Kidney (tissue), 14 donors: ENCODE data around the gene HOXD12. TPM values are rescaled to one million over a fixed set of nuclear protein-coding genes. Genes with fewer than 3 reads are reported as not detected.
A peak's percentile ranks its signal among the peaks of the same experiment; 100 is the strongest.

ENCODE experiments used
- DNase-seq, 5 donors: peaks; one replicate each; pipeline ENCODE4 v3.0.0-alpha.2; 2013 to 2020
- FAIRE-seq: peaks from 2 replicates; lab custom pipeline; 2012; peaks lifted over from hg19 to GRCh38; lab: Jason Lieb, UNC
- H3K27ac ChIP-seq, 2 donors: one replicate each; pipeline ENCODE4 v1.7.0; 2013; ENCODE audit warnings: low read depth in 2 of 2, low read length in 2 of 2, inconsistent platforms in 1 of 2
- H3K27me3 ChIP-seq: one replicate; pipeline ENCODE4 v1.7.1; 2013; ENCODE audit warnings: low read length, inconsistent platforms; ENCODE audit not compliant: control insufficient read depth, insufficient read depth
- H3K36me3 ChIP-seq, 3 donors: one replicate each; pipeline versions ENCODE4 v1.7.0 to v1.7.1; 2013; ENCODE audit warnings: low read length in 3 of 3, control low read depth in 1 of 3, inconsistent platforms in 1 of 3; ENCODE audit not compliant: insufficient read depth in 3 of 3, control insufficient read depth in 2 of 3
- H3K4me1 ChIP-seq, 3 donors: one replicate each; pipeline versions ENCODE4 v1.7.0 to v1.7.1; 2013; ENCODE audit warnings: low read length in 3 of 3, inconsistent platforms in 1 of 3, low read depth in 1 of 3; ENCODE audit not compliant: control insufficient read depth in 2 of 3, insufficient read depth in 2 of 3
- H3K4me3 ChIP-seq, 3 donors: one replicate each; pipeline versions ENCODE4 v1.7.0 to v1.8.1; 2013; ENCODE audit warnings: low read length in 3 of 3, control low read depth in 1 of 3, inconsistent platforms in 1 of 3
- H3K9ac ChIP-seq, 3 donors: one replicate each; pipeline versions ENCODE4 v1.7.0 to v1.7.1; 2013; ENCODE audit warnings: low read length in 3 of 3, control low read depth in 1 of 3, inconsistent platforms in 1 of 3
- H3K9me3 ChIP-seq, 3 donors: one replicate each; pipeline versions ENCODE4 v1.7.0 to v1.7.1; 2013; ENCODE audit warnings: low read length in 3 of 3, control low read depth in 1 of 3, inconsistent platforms in 1 of 3; ENCODE audit not compliant: control insufficient read depth in 2 of 3, insufficient read depth in 1 of 3
- intact Hi-C: fragments of 100-400 bp; cut with DNase I; formaldehyde crosslinking; loops from one replicate; pipeline ENCODE4 v1.11.1; 2022
- polyA plus RNA-seq: library from polyadenylated mRNA; stranded (reverse); fragments of 350-450 nt; fragmentation: Illumina TruSeq; extraction: RNeasy Lipid Tissue Mini Kit (QIAGEN cat#74804); gene quantifications from one replicate; pipeline ENCODE4 v1.2.3, GENCODE V29; 2014; ENCODE audit warnings: low read depth, low replicate concordance; ENCODE audit not compliant: insufficient read depth
- total RNA-seq: library from RNA; stranded (reverse); fragmentation: NEBNext Ultra II Directional; extraction: Animal tissue kit (Norgen Biotek cat#: 25700); gene quantifications from one replicate; pipeline ENCODE4 v1.2.1, GENCODE V29; 2021
- TF ChIP-seq, protein P1 (sequence below): IDR thresholded peaks from 3 replicates; pipeline ENCODE4 v1.5.1; 2012; ENCODE audit warnings: mild to moderate bottlenecking, moderate library complexity, borderline replicate concordance; ENCODE audit not compliant: insufficient read depth; ENCODE audit errors: extremely low read depth
- donor health status: control.
- donor health status: control.
- donor health status: control.
- donor health status: control.
- donor health status: control.
- donor health status: DM: yes; HTN: yes; CAD: no.
- donor health status: Normal renal cell carcinoma (clear cell type).

Gene HOXD12
- total and polyA plus RNA-seq, 2 donors from 2014 or later: not detected

GRCh38 chr2:176071330-176072291 lies 28.0 kb upstream of the HOXD12 start:
- H3K4me1 ChIP-seq: peaks cover 0 to 7% (median 5%) of the 10 kb centered on the region in 3 donors
- no peaks in the 10 kb centered on the region for H3K9me3 ChIP-seq
- DNase-seq (peak; percentile 27 to 58 (median 42)), FAIRE-seq (no peak)
- no peak overlapping the region for H3K4me3 ChIP-seq
- H3K27ac ChIP-seq: no peak overlapping the region
- intact Hi-C loops: no loop called here
- H3K27me3 ChIP-seq: peaks cover 86% of the 10 kb centered on the region
- TF ChIP-seq, protein P1, sequence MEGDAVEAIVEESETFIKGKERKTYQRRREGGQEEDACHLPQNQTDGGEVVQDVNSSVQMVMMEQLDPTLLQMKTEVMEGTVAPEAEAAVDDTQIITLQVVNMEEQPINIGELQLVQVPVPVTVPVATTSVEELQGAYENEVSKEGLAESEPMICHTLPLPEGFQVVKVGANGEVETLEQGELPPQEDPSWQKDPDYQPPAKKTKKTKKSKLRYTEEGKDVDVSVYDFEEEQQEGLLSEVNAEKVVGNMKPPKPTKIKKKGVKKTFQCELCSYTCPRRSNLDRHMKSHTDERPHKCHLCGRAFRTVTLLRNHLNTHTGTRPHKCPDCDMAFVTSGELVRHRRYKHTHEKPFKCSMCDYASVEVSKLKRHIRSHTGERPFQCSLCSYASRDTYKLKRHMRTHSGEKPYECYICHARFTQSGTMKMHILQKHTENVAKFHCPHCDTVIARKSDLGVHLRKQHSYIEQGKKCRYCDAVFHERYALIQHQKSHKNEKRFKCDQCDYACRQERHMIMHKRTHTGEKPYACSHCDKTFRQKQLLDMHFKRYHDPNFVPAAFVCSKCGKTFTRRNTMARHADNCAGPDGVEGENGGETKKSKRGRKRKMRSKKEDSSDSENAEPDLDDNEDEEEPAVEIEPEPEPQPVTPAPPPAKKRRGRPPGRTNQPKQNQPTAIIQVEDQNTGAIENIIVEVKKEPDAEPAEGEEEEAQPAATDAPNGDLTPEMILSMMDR: no peak
- H3K9ac ChIP-seq: no peak overlapping the region
- no peaks in the 10 kb centered on the region for H3K36me3 ChIP-seq

DNA sequence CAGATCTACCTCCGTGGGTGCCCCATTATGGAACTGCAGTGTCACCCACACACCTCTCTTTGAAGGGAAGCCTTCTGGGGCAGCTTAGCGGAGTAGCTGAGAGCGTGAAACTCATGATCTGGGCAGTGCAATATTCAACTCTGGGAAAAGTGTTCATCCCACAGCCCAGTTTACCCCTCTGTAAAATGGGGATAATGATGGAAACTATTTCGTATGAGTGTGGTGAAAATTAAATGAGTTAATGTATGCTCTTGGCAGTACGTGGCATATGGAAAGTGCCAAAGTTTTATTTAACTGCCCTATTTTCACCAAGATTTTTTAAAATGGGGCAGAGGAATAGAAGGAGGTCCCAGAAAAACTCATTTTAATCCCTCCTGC lies 27.3 kb upstream of the HOXD12 start:
- Histone ChIP-seq H3K36me3 (no peaks in the 10 kb centered on the region), H3K4me3 (no peak overlapping the region), H3K9me3 (no peaks in the 10 kb centered on the region), H3K27me3 (peaks cover 87% of the 10 kb centered on the region), H3K9ac (no peak overlapping the region), H3K27ac (no peak overlapping the region), H3K4me1 (peaks cover 0 to 5% (median 4%) of the 10 kb centered on the region in 3 donors)
- TF ChIP-seq, protein P1: no peak
- FAIRE-seq (no peak), DNase-seq (peak in 1 of 5 donors; percentile 3)
- intact Hi-C loops: no loop called here

- FAIRE-seq (no peak), DNase-seq (peak in 4 of 5 donors; percentile 59 to 66 (median 63))
- Histone ChIP-seq H3K9me3 (no peaks in the 10 kb centered on the region), H3K9ac (no peak overlapping the region), H3K4me3 (no peak overlapping the region), H3K36me3 (no peaks in the 10 kb centered on the region), H3K4me1 (peaks cover 0 to 5% (median 0%) of the 10 kb centered on the region in 3 donors), H3K27ac (no peak overlapping the region), H3K27me3 (peaks cover 91% of the 10 kb centered on the region)
- intact Hi-C loops: no loop called here
- TF ChIP-seq, protein P1: no peak
Observed at GRCh38 chr2:176072951-176073904, 26.4 kb upstream of the HOXD12 start.
